HEK293 (cell line): ENCODE results near the gene SPACA4.

ENCODE experiments used
- CTCF ChIA-PET: fragments of 350-600 bp; formaldehyde crosslinking; extraction: SDS; loops from one replicate; lab custom pipeline; 2021; ENCODE audit warnings: antibody characterized with exemption; lab: Yijun Ruan, JAX
- POLR2A ChIA-PET: fragments of 300-600 bp; formaldehyde crosslinking; extraction: SDS; loops from one replicate; lab custom pipeline; 2020; ENCODE audit warnings: antibody characterized with exemption, inconsistent platforms; lab: Yijun Ruan, JAX
- H3K27ac ChIP-seq: fragments of 200-500 bp; sonication (Bioruptor generic); 2 replicates; pipeline ENCODE4 v1.5.1; 2014; ENCODE audit warnings: low read depth, low read length, control low read depth, inconsistent platforms; ENCODE audit errors: extremely low read depth
- H3K36me3 ChIP-seq, 2 experiments: fragments of 200-500 bp in 1 of 2; sonication (Bioruptor generic) in 1 of 2; 1 replicate in 1 of 2; 2 replicates in 1 of 2; pipeline ENCODE4 v1.5.1; 2014 to 2017; ENCODE audit warnings: inconsistent platforms in 2 of 2, low read length in 2 of 2; ENCODE audit not compliant: control insufficient read depth in 2 of 2, insufficient read depth in 1 of 2
- H3K4me1 ChIP-seq: fragments of 200-500 bp; sonication (Bioruptor generic); 2 replicates; pipeline ENCODE4 v1.5.1; 2014; ENCODE audit warnings: mild to moderate bottlenecking, low read length, inconsistent platforms; ENCODE audit not compliant: control insufficient read depth, insufficient read depth
- H3K4me3 ChIP-seq: 2 replicates; pipeline ENCODE4 v1.5.1; 2011; ENCODE audit warnings: low read depth, mild to moderate bottlenecking, control low read depth, low read length, moderate library complexity
- H3K9me3 ChIP-seq: fragments of 200-500 bp; sonication (Bioruptor generic); 2 replicates; pipeline ENCODE4 v1.5.1; 2014; ENCODE audit warnings: low read depth, low read length, inconsistent platforms; ENCODE audit not compliant: control insufficient read depth, insufficient read depth
- GFI1B ChIP-seq: fragments of 450-650 bp; formaldehyde crosslinking; IDR thresholded peaks from 2 replicates; pipeline ENCODE4 v1.5.1; 2016; ENCODE audit warnings: missing biosample characterization, missing genetic modification characterization
- HOXD13 ChIP-seq: sonication (generic); formaldehyde crosslinking; IDR thresholded peaks from 2 replicates; pipeline ENCODE4 v1.8.0; 2022; ENCODE audit warnings: missing genetic modification reagents, borderline replicate concordance
- KLF9 ChIP-seq: fragments of 450-650 bp; formaldehyde crosslinking; IDR thresholded peaks from 2 replicates; pipeline ENCODE4 v1.5.1; 2016; ENCODE audit warnings: missing biosample characterization, missing genetic modification characterization, low read depth
- MZF1 ChIP-seq: fragments of 450-650 bp; formaldehyde crosslinking; IDR thresholded peaks from 2 replicates; pipeline ENCODE4 v1.5.1; 2017; ENCODE audit warnings: missing biosample characterization, missing genetic modification characterization, borderline replicate concordance
- ZNF112 ChIP-seq: fragments of 450-650 bp; formaldehyde crosslinking; IDR thresholded peaks from 2 replicates; pipeline ENCODE4 v1.5.0; 2017; ENCODE audit warnings: missing biosample characterization, missing genetic modification characterization
- ZNF114 ChIP-seq: fragments of 450-650 bp; formaldehyde crosslinking; IDR thresholded peaks from 2 replicates; pipeline ENCODE4 v1.5.0; 2017; ENCODE audit warnings: missing biosample characterization, missing genetic modification characterization
- ZNF16 ChIP-seq: fragments of 450-650 bp; formaldehyde crosslinking; IDR thresholded peaks from 2 replicates; pipeline ENCODE4 v1.5.1; 2016; ENCODE audit warnings: low read depth, missing biosample characterization, missing genetic modification characterization
- ZNF169 ChIP-seq: fragments of 450-650 bp; formaldehyde crosslinking; IDR thresholded peaks from 2 replicates; pipeline ENCODE4 v1.5.1; 2016; ENCODE audit warnings: missing biosample characterization, missing genetic modification characterization
- ZNF19 ChIP-seq: fragments of 450-650 bp; formaldehyde crosslinking; IDR thresholded peaks from 2 replicates; pipeline ENCODE4; 2016; ENCODE audit warnings: missing biosample characterization, missing genetic modification characterization, low read depth
- ZNF221 ChIP-seq: fragments of 450-650 bp; formaldehyde crosslinking; IDR thresholded peaks from 2 replicates; pipeline ENCODE4 v1.5.1; 2017; ENCODE audit warnings: missing biosample characterization, missing genetic modification characterization, borderline replicate concordance
- ZNF239 ChIP-seq: fragments of 450-650 bp; formaldehyde crosslinking; IDR thresholded peaks from 2 replicates; pipeline ENCODE4 v1.5.1; 2016; ENCODE audit warnings: missing biosample characterization, missing genetic modification characterization
- ZNF302 ChIP-seq: fragments of 450-650 bp; formaldehyde crosslinking; IDR thresholded peaks from 2 replicates; pipeline ENCODE4 v1.5.1; 2016; ENCODE audit warnings: missing biosample characterization, missing genetic modification characterization, low read depth
- ZNF521 ChIP-seq: fragments of 450-650 bp; formaldehyde crosslinking; IDR thresholded peaks from 2 replicates; pipeline ENCODE4 v1.5.1; 2017; ENCODE audit warnings: missing biosample characterization, mild to moderate bottlenecking, missing genetic modification characterization
- ZNF571 ChIP-seq: fragments of 450-650 bp; formaldehyde crosslinking; IDR thresholded peaks from 2 replicates; pipeline ENCODE4 v1.5.0; 2017; ENCODE audit warnings: missing biosample characterization, missing genetic modification characterization
- ZNF660 ChIP-seq: fragments of 450-650 bp; IDR thresholded peaks from 2 replicates; pipeline ENCODE4 v1.5.1; 2018; ENCODE audit warnings: missing biosample characterization, mild to moderate bottlenecking, missing genetic modification characterization
- ZNF670 ChIP-seq: fragments of 450-650 bp; formaldehyde crosslinking; IDR thresholded peaks from 2 replicates; pipeline ENCODE4 v1.5.1; 2016; ENCODE audit warnings: missing biosample characterization, missing genetic modification characterization, low read depth
- TF ChIP-seq, protein P1 (sequence below): fragments of 450-650 bp; formaldehyde crosslinking; IDR thresholded peaks from 2 replicates; pipeline ENCODE4 v1.5.1; 2016; ENCODE audit warnings: missing biosample characterization, missing genetic modification characterization
- TF ChIP-seq, protein P2 (sequence below): fragments of 450-650 bp; formaldehyde crosslinking; IDR thresholded peaks from 2 replicates; pipeline ENCODE4 v1.5.1; 2016; ENCODE audit warnings: missing biosample characterization, missing genetic modification characterization

Gene SPACA4

GRCh38 chr19:48582168-48582567 lies 24.4 kb upstream of the SPACA4 start:
- CTCF ChIA-PET: interaction anchor here (3.1 to 12.4 kb wide), 4 partner anchors 27 to 263 kb away, joined by 26 to 272 read pairs (median 109); a partner anchor contains a TSS
- no peaks in the 10 kb centered on the region for H3K4me1 ChIP-seq
- POLR2A ChIA-PET: no interaction called here

GRCh38 chr19:48587387-48587786 lies 19.2 kb upstream of the SPACA4 start:
- no peak for TF ChIP-seq ZNF221 (tag by site-specific recombination)
- no peak for TF ChIP-seq ZNF19
- TF ChIP-seq HOXD13 (CRISPR knock-in tag): no peak
- TF ChIP-seq ZNF239: no peak
- TF ChIP-seq ZNF670 (tag by site-specific recombination): no peak
- no peak for TF ChIP-seq ZNF521 (tag by site-specific recombination)
- no peak for TF ChIP-seq KLF9
- TF ChIP-seq ZNF169 (tag by site-specific recombination): no peak
- TF ChIP-seq MZF1 (tag by site-specific recombination): no peak
- no peak for TF ChIP-seq ZNF660
- TF ChIP-seq, protein P1, sequence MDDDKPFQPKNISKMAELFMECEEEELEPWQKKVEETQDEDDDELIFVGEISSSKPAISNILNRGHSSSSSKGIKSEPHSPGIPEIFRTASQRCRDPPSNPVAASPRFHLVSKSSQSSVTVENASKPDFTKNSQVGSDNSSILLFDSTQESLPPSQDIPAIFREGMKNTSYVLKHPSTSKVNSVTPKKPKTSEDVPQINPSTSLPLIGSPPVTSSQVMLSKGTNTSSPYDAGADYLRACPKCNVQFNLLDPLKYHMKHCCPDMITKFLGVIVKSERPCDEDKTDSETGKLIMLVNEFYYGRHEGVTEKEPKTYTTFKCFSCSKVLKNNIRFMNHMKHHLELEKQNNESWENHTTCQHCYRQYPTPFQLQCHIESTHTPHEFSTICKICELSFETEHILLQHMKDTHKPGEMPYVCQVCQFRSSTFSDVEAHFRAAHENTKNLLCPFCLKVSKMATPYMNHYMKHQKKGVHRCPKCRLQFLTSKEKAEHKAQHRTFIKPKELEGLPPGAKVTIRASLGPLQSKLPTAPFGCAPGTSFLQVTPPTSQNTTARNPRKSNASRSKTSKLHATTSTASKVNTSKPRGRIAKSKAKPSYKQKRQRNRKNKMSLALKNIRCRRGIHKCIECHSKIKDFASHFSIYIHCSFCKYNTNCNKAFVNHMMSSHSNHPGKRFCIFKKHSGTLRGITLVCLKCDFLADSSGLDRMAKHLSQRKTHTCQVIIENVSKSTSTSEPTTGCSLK (tag by site-specific recombination): no peak
- TF ChIP-seq GFI1B (tag by site-specific recombination): no peak
- TF ChIP-seq, protein P2, sequence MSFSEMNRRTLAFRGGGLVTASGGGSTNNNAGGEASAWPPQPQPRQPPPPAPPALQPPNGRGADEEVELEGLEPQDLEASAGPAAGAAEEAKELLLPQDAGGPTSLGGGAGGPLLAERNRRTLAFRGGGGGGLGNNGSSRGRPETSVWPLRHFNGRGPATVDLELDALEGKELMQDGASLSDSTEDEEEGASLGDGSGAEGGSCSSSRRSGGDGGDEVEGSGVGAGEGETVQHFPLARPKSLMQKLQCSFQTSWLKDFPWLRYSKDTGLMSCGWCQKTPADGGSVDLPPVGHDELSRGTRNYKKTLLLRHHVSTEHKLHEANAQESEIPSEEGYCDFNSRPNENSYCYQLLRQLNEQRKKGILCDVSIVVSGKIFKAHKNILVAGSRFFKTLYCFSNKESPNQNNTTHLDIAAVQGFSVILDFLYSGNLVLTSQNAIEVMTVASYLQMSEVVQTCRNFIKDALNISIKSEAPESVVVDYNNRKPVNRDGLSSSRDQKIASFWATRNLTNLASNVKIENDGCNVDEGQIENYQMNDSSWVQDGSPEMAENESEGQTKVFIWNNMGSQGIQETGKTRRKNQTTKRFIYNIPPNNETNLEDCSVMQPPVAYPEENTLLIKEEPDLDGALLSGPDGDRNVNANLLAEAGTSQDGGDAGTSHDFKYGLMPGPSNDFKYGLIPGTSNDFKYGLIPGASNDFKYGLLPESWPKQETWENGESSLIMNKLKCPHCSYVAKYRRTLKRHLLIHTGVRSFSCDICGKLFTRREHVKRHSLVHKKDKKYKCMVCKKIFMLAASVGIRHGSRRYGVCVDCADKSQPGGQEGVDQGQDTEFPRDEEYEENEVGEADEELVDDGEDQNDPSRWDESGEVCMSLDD: no peak
- no peak for TF ChIP-seq ZNF112 (tag by site-specific recombination)
- no peak for TF ChIP-seq ZNF302
- TF ChIP-seq, all 188 proteins: peak for 0
- H3K36me3 ChIP-seq: no peaks in the 10 kb centered on the region
- CTCF ChIA-PET: interaction anchor here (0.6 to 12.4 kb wide), 11 partner anchors 22 to 1013 kb away, joined by 3 to 272 read pairs (median 4); partner anchors contain the start of gene CA11
- no peaks in the 10 kb centered on the region for H3K9me3 ChIP-seq
- no peaks in the 10 kb centered on the region for H3K4me1 ChIP-seq
- no peak overlapping the region for H3K4me3 ChIP-seq
- POLR2A ChIA-PET: interaction anchor here (1.4 to 1.8 kb wide), 2 partner anchors 74 to 81 kb away, joined by 3 to 4 read pairs; no protein-coding TSS in a partner anchor
- no peak overlapping the region for H3K27ac ChIP-seq

More at GRCh38 chr19:48582168-48582567, 24.4 kb upstream of the SPACA4 start:
- no peaks in the 10 kb centered on the region for H3K36me3 ChIP-seq
- no peak overlapping the region for H3K27ac ChIP-seq
- H3K4me3 ChIP-seq: no peak overlapping the region
- H3K9me3 ChIP-seq: no peaks in the 10 kb centered on the region
- no peak for TF ChIP-seq ZNF114 (tag by site-specific recombination)
- TF ChIP-seq HOXD13 (CRISPR knock-in tag): no peak
- TF ChIP-seq ZNF660: no peak
- no peak for TF ChIP-seq ZNF16
- TF ChIP-seq ZNF571 (tag by site-specific recombination): no peak
- TF ChIP-seq, all 188 proteins: peak for 0
